Measurements from ENCODE around the gene TEX13C. TPM values are rescaled to one million over a fixed set of nuclear protein-coding genes. Genes with fewer than 3 reads are reported as not detected.

Gene TEX13C
- total and polyA plus RNA-seq, 2 of the 13 experiments (the other 11 are each of a cell fraction or from before 2014, with no cell fraction given) = not detected

- Histone ChIP-seq H3K27me3 (ENCODE audit: control insufficient read depth in 1 of 2, insufficient read depth in 2 of 2, low read length in 2 of 2) (no peaks in the 10 kb centered on the region), H3K27ac (ENCODE audit: extremely low read length, insufficient read depth, low read length) (no peak overlapping the region), H3K4me3 (replicated peaks in 1 of 3; ENCODE audit: insufficient read depth in 1 of 3, low read depth in 2 of 3, low read length in 3 of 3) (no peak overlapping the region), H3K36me3 (replicated peaks in 1 of 2; ENCODE audit: control insufficient read depth in 1 of 2, insufficient read depth in 2 of 2, low read length in 2 of 2) (no peaks in the 10 kb centered on the region), H3K4me1 (ENCODE audit: insufficient read depth, low read length) (no peaks in the 10 kb centered on the region), H3K9ac (ENCODE audit: insufficient read depth, low read depth, low read length) (no peak overlapping the region), H3K9me3 (ENCODE audit: low read length) (no peaks in the 10 kb centered on the region), H4K20me1 (ENCODE audit: insufficient read depth, low read length) (no peaks in the 10 kb centered on the region), H3K79me2 (ENCODE audit: insufficient read depth, low read length) (no peaks in the 10 kb centered on the region), H2AFZ (ENCODE audit: low read length) (no peak overlapping the region), H3K4me2 (ENCODE audit: low read depth, low read length) (no peak overlapping the region)
- CTCF ChIA-PET (ENCODE audit: low intra/inter-chr PET ratio, low total read pairs) = no interaction called here
- TF ChIP-seq AFF4 (CRISPR knock-in tag; IDR thresholded peaks at IDR 0.05) = no peak
- FAIRE-seq (no peak), DNase-seq (ENCODE audit: low spot score) (no peak), ATAC-seq (no peak)
- POLR2A ChIA-PET = no interaction called here
- 0% methylated on average over 1 of the region's 1 CpG for WGBS (ENCODE audit: low lambda C conversion rate)
- intact Hi-C loops (cut with micrococcal nuclease; ENCODE audit: unreplicated experiment) = no loop called here
- BruUV-seq (replicated peaks) = no TSS peak
- in situ Hi-C loops (cut with HindIII; ENCODE audit: extremely low pct_ligation_motif_present, low pct_unique_long_range_greater_than_20kb) = no loop called here
Observed at GRCh38 chrX:125293850-125294780, 25.6 kb upstream of the TEX13C start.

- ChIA-PET CTCF (ENCODE audit: low intra/inter-chr PET ratio, low total read pairs) (no interaction called here), POLR2A (no interaction called here)
- H3K4me2 ChIP-seq (ENCODE audit: low read depth, low read length) = no peak overlapping the region
- intact Hi-C loops (cut with micrococcal nuclease; ENCODE audit: unreplicated experiment) (no loop called here), in situ Hi-C loops (cut with HindIII; ENCODE audit: extremely low pct_ligation_motif_present, low pct_unique_long_range_greater_than_20kb) (no loop called here)
- no peaks in the 10 kb centered on the region for H3K9me3 ChIP-seq (ENCODE audit: low read length)
- H4K20me1 ChIP-seq (ENCODE audit: insufficient read depth, low read length) = no peaks in the 10 kb centered on the region
- no peak overlapping the region for H2AFZ ChIP-seq (ENCODE audit: low read length)
- H3K4me3 ChIP-seq (replicated peaks in 1 of 3; ENCODE audit: insufficient read depth in 1 of 3, low read depth in 2 of 3, low read length in 3 of 3) = no peak overlapping the region
- no peak overlapping the region for H3K27ac ChIP-seq (ENCODE audit: extremely low read length, insufficient read depth, low read length)
- FAIRE-seq = no peak
- H3K27me3 ChIP-seq (ENCODE audit: control insufficient read depth in 1 of 2, insufficient read depth in 2 of 2, low read length in 2 of 2) = no peaks in the 10 kb centered on the region
- ATAC-seq = no peak
- no peak overlapping the region for H3K9ac ChIP-seq (ENCODE audit: insufficient read depth, low read depth, low read length)
- DNase-seq (ENCODE audit: low spot score) = no peak
- no TSS peak for BruUV-seq (replicated peaks)
- no peaks in the 10 kb centered on the region for H3K4me1 ChIP-seq (ENCODE audit: insufficient read depth, low read length)
- no peaks in the 10 kb centered on the region for H3K79me2 ChIP-seq (ENCODE audit: insufficient read depth, low read length)
- 47% methylated on average over 2 of the region's 2 CpGs for WGBS (ENCODE audit: low lambda C conversion rate)
- H3K36me3 ChIP-seq (replicated peaks in 1 of 2; ENCODE audit: control insufficient read depth in 1 of 2, insufficient read depth in 2 of 2, low read length in 2 of 2) = no peaks in the 10 kb centered on the region
- no peak for TF ChIP-seq MZF1 (CRISPR knock-in tag; IDR thresholded peaks at IDR 0.05; ENCODE audit: borderline replicate concordance)
- no peak for TF ChIP-seq ELF1 (CRISPR knock-in tag; IDR thresholded peaks at IDR 0.05)
- no peak for TF ChIP-seq ZNF790 (CRISPR knock-in tag; IDR thresholded peaks at IDR 0.05; ENCODE audit: borderline replicate concordance)
- no peak for TF ChIP-seq TIGD3 (CRISPR knock-in tag; IDR thresholded peaks at IDR 0.05; ENCODE audit: borderline replicate concordance)
- no peak for TF ChIP-seq NR0B2 (CRISPR knock-in tag; IDR thresholded peaks at IDR 0.05)
- TF ChIP-seq NFE2L1 (CRISPR knock-in tag; IDR thresholded peaks at IDR 0.05; ENCODE audit: borderline replicate concordance) = no peak
- TF ChIP-seq ZBTB49 (CRISPR knock-in tag; IDR thresholded peaks at IDR 0.05; ENCODE audit: borderline replicate concordance) = no peak
Observed at GRCh38 chrX:125295337-125295736, 24.3 kb upstream of the TEX13C start.

All from HepG2 (cell line).